Measurements from ENCODE around the gene TRDMT1.

The TRDMT1 gene

DNA sequence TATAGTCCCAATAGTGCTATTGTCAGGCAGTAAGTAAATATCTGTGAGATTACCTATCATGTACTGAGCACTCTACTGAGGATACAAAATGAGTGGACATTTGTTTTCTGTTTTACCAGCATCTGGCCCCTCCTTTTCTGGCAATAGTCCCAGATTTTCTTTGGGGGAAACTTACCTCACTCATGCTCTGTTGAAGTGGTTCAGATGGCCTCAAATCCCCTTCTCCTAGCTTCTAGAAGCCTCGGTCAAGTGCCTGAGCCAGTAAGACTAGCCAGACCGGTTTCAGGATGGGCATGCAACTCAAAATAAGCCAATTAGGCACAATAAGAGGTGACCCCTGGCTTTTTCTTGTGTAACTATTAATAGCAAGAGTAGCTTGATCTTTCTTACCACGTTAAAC is 19.7 kb downstream of the TRDMT1 start:
- no peak overlapping the region for H2BK5ac ChIP-seq (ENCODE audit: low read depth, low read length, poor library complexity, severe bottlenecking)
- H3K23ac ChIP-seq (ENCODE audit: low read length in 2 of 2), result no peak overlapping the region
- no peak overlapping the region for H4K91ac ChIP-seq (ENCODE audit: low read length)
- H3K36me3 ChIP-seq (ENCODE audit: control insufficient read depth in 1 of 2, insufficient read depth in 2 of 2, low read depth in 1 of 2, low read length in 2 of 2), result no peaks in the 10 kb centered on the region
- no peak overlapping the region for H3K4me3 ChIP-seq (ENCODE audit: insufficient read depth in 1 of 2, low read depth in 1 of 2, low read length in 2 of 2)
- no peak overlapping the region for H3K18ac ChIP-seq (ENCODE audit: low read depth in 1 of 2, low read length in 2 of 2)
- H3K27me3 ChIP-seq (ENCODE audit: control insufficient read depth in 1 of 2, insufficient read depth in 1 of 2, low read length in 2 of 2), result no peaks in the 10 kb centered on the region
- H4K8ac ChIP-seq (ENCODE audit: low read length), result no peak overlapping the region
- no peaks in the 10 kb centered on the region for H3K9me3 ChIP-seq (ENCODE audit: control insufficient read depth, low read length)
- WGBS, result 67% methylated on average over 2 of the region's 3 CpGs
- H3K9ac ChIP-seq (ENCODE audit: low read length), result no peak overlapping the region
- H2BK12ac ChIP-seq (ENCODE audit: low read length in 2 of 2), result no peak overlapping the region
- H3K27ac ChIP-seq (ENCODE audit: low read length, poor library complexity, severe bottlenecking), result no peak overlapping the region
- no peak overlapping the region for H3K4me2 ChIP-seq (ENCODE audit: low read length, poor library complexity, severe bottlenecking)
- H3K4me1 ChIP-seq (ENCODE audit: control insufficient read depth, insufficient read depth, low read depth, low read length), result peaks cover 2% of the 10 kb centered on the region
- H3K14ac ChIP-seq (ENCODE audit: low read length in 2 of 2), result no peak overlapping the region
- peak; percentile 42 for DNase-seq
- H3K4ac ChIP-seq (ENCODE audit: low read depth in 1 of 2, low read length in 2 of 2), result no peak overlapping the region
- H2AK5ac ChIP-seq (ENCODE audit: low read length, severe bottlenecking), result no peak overlapping the region
- H2AFZ ChIP-seq (ENCODE audit: low read depth, low read length), result no peak overlapping the region
- no peak overlapping the region for H2BK120ac ChIP-seq (ENCODE audit: low read depth, low read length)
- peaks cover 7% of the 10 kb centered on the region for H3K79me1 ChIP-seq (replicated peaks; ENCODE audit: low read length, poor library complexity, severe bottlenecking)
- no peak overlapping the region for H2BK15ac ChIP-seq (ENCODE audit: low read depth, poor library complexity, severe bottlenecking)

DNA sequence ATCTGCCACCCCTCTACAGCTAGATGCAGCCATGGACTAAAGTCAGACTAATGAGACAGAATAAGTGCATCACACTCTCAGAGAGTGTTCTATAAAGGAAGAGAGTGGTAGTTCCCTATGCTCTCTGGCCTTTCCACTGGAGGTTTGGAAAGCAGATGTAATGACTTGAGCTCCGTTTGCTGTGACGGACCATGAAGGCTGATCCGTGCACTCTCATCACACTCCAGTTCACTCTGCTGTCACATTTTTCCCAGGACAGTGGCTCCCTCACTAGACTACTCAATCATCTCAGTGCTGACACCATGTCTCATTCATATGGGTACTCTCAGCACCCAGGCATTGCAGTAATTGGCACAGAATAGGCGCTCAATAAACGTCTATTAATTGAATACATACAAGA is 20.4 kb downstream of the TRDMT1 start:
- H4K8ac ChIP-seq (ENCODE audit: low read length), result peak overlapping the region; percentile 82
- H3K27ac ChIP-seq (ENCODE audit: low read length, poor library complexity, severe bottlenecking), result no peak overlapping the region
- H2AFZ ChIP-seq (ENCODE audit: low read depth, low read length), result no peak overlapping the region
- H3K27me3 ChIP-seq (ENCODE audit: control insufficient read depth in 1 of 2, insufficient read depth in 1 of 2, low read length in 2 of 2), result no peaks in the 10 kb centered on the region
- WGBS, result 91% methylated on average over 3 of the region's 5 CpGs
- peak overlapping the region in 1 of 2 experiments; percentile 23 for H2BK12ac ChIP-seq (ENCODE audit: low read length in 2 of 2)
- H2AK5ac ChIP-seq (ENCODE audit: low read length, severe bottlenecking), result no peak overlapping the region
- H3K4me1 ChIP-seq (ENCODE audit: control insufficient read depth, insufficient read depth, low read depth, low read length), result peaks cover 2% of the 10 kb centered on the region
- no peak overlapping the region for H2BK120ac ChIP-seq (ENCODE audit: low read depth, low read length)
- no peak overlapping the region for H2BK5ac ChIP-seq (ENCODE audit: low read depth, low read length, poor library complexity, severe bottlenecking)
- no peak overlapping the region for H3K9ac ChIP-seq (ENCODE audit: low read length)
- H3K14ac ChIP-seq (ENCODE audit: low read length in 2 of 2), result no peak overlapping the region
- H3K23ac ChIP-seq (ENCODE audit: low read length in 2 of 2), result no peak overlapping the region
- H3K18ac ChIP-seq (ENCODE audit: low read depth in 1 of 2, low read length in 2 of 2), result peak overlapping the region in 1 of 2 experiments; percentile 43
- H3K4me3 ChIP-seq (ENCODE audit: insufficient read depth in 1 of 2, low read depth in 1 of 2, low read length in 2 of 2), result no peak overlapping the region
- H3K4me2 ChIP-seq (ENCODE audit: low read length, poor library complexity, severe bottlenecking), result no peak overlapping the region
- H3K79me1 ChIP-seq (replicated peaks; ENCODE audit: low read length, poor library complexity, severe bottlenecking), result peaks cover 7% of the 10 kb centered on the region
- no peak for DNase-seq
- H3K9me3 ChIP-seq (ENCODE audit: control insufficient read depth, low read length), result no peaks in the 10 kb centered on the region
- no peak overlapping the region for H2BK15ac ChIP-seq (ENCODE audit: low read depth, poor library complexity, severe bottlenecking)
- no peak overlapping the region for H3K4ac ChIP-seq (ENCODE audit: low read depth in 1 of 2, low read length in 2 of 2)
- peak overlapping the region; percentile 68 for H4K91ac ChIP-seq (ENCODE audit: low read length)
- H3K36me3 ChIP-seq (ENCODE audit: control insufficient read depth in 1 of 2, insufficient read depth in 2 of 2, low read depth in 1 of 2, low read length in 2 of 2), result no peaks in the 10 kb centered on the region

GRCh38 chr10:17179002-17179401 is 22.5 kb downstream of the TRDMT1 start:
- Histone ChIP-seq H2AFZ (ENCODE audit: low read depth, low read length) (no peak overlapping the region), H3K36me3 (ENCODE audit: control insufficient read depth in 1 of 2, insufficient read depth in 2 of 2, low read depth in 1 of 2, low read length in 2 of 2) (no peaks in the 10 kb centered on the region), H3K27me3 (ENCODE audit: control insufficient read depth in 1 of 2, insufficient read depth in 1 of 2, low read length in 2 of 2) (no peaks in the 10 kb centered on the region), H2BK15ac (ENCODE audit: low read depth, poor library complexity, severe bottlenecking) (no peak overlapping the region), H3K14ac (ENCODE audit: low read length in 2 of 2) (no peak overlapping the region), H3K79me1 (replicated peaks; ENCODE audit: low read length, poor library complexity, severe bottlenecking) (peaks cover 7% of the 10 kb centered on the region), H3K18ac (ENCODE audit: low read depth in 1 of 2, low read length in 2 of 2) (peak overlapping the region in 1 of 2 experiments; percentile 70), H2BK5ac (ENCODE audit: low read depth, low read length, poor library complexity, severe bottlenecking) (no peak overlapping the region), H3K9ac (ENCODE audit: low read length) (no peak overlapping the region), H2AK5ac (ENCODE audit: low read length, severe bottlenecking) (peak overlapping the region; percentile 93), H2BK120ac (ENCODE audit: low read depth, low read length) (no peak overlapping the region), H3K4me1 (ENCODE audit: control insufficient read depth, insufficient read depth, low read depth, low read length) (peaks cover 3% of the 10 kb centered on the region), H3K9me3 (ENCODE audit: control insufficient read depth, low read length) (no peaks in the 10 kb centered on the region), H3K27ac (ENCODE audit: low read length, poor library complexity, severe bottlenecking) (no peak overlapping the region), H3K23ac (ENCODE audit: low read length in 2 of 2) (no peak overlapping the region), H4K91ac (ENCODE audit: low read length) (no peak overlapping the region), H4K8ac (ENCODE audit: low read length) (no peak overlapping the region), H3K4me2 (ENCODE audit: low read length, poor library complexity, severe bottlenecking) (no peak overlapping the region), H3K4ac (ENCODE audit: low read depth in 1 of 2, low read length in 2 of 2) (no peak overlapping the region), H3K4me3 (ENCODE audit: insufficient read depth in 1 of 2, low read depth in 1 of 2, low read length in 2 of 2) (no peak overlapping the region), H2BK12ac (ENCODE audit: low read length in 2 of 2) (no peak overlapping the region)
- WGBS, result 78% methylated on average over 1 of the region's 3 CpGs
- no peak for DNase-seq

DNA sequence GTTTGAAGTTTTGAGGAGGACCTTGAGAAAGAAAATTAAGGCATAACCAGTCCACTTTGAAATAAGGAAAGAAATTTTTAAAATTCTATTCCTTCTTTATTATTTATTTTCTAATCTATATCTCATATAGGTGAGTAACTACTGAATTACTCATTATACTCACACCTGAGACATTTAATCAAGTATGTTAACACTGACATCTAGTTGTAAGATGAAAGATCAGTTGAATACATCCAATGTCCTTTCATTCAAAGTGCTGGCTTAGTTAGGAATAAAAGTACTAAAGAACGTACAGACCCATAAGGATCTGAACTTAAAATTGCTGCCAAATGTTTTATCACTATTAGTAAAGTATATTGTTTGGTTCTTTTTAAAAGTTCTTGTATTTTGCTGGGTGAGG is 23.5 kb downstream of the TRDMT1 start:
- no peak overlapping the region for H3K18ac ChIP-seq (ENCODE audit: low read depth in 1 of 2, low read length in 2 of 2)
- no peak overlapping the region for H2AFZ ChIP-seq (ENCODE audit: low read depth, low read length)
- H3K14ac ChIP-seq (ENCODE audit: low read length in 2 of 2), result no peak overlapping the region
- H2AK5ac ChIP-seq (ENCODE audit: low read length, severe bottlenecking), result no peak overlapping the region
- peaks cover 7% of the 10 kb centered on the region for H3K79me1 ChIP-seq (replicated peaks; ENCODE audit: low read length, poor library complexity, severe bottlenecking)
- no peak overlapping the region for H3K4ac ChIP-seq (ENCODE audit: low read depth in 1 of 2, low read length in 2 of 2)
- H3K4me1 ChIP-seq (ENCODE audit: control insufficient read depth, insufficient read depth, low read depth, low read length), result peaks cover 3% of the 10 kb centered on the region
- H4K91ac ChIP-seq (ENCODE audit: low read length), result no peak overlapping the region
- no peak overlapping the region for H3K4me2 ChIP-seq (ENCODE audit: low read length, poor library complexity, severe bottlenecking)
- no peak overlapping the region for H3K27ac ChIP-seq (ENCODE audit: low read length, poor library complexity, severe bottlenecking)
- no peaks in the 10 kb centered on the region for H3K9me3 ChIP-seq (ENCODE audit: control insufficient read depth, low read length)
- H2BK120ac ChIP-seq (ENCODE audit: low read depth, low read length), result no peak overlapping the region
- 100% methylated on average over 1 of the region's 1 CpG for WGBS
- no peak overlapping the region for H2BK12ac ChIP-seq (ENCODE audit: low read length in 2 of 2)
- H2BK15ac ChIP-seq (ENCODE audit: low read depth, poor library complexity, severe bottlenecking), result no peak overlapping the region
- no peak for DNase-seq
- no peak overlapping the region for H3K23ac ChIP-seq (ENCODE audit: low read length in 2 of 2)
- no peak overlapping the region for H2BK5ac ChIP-seq (ENCODE audit: low read depth, low read length, poor library complexity, severe bottlenecking)
- H4K8ac ChIP-seq (ENCODE audit: low read length), result no peak overlapping the region
- H3K27me3 ChIP-seq (ENCODE audit: control insufficient read depth in 1 of 2, insufficient read depth in 1 of 2, low read length in 2 of 2), result no peaks in the 10 kb centered on the region
- H3K4me3 ChIP-seq (ENCODE audit: insufficient read depth in 1 of 2, low read depth in 1 of 2, low read length in 2 of 2), result no peak overlapping the region
- H3K9ac ChIP-seq (ENCODE audit: low read length), result no peak overlapping the region
- H3K36me3 ChIP-seq (ENCODE audit: control insufficient read depth in 1 of 2, insufficient read depth in 2 of 2, low read depth in 1 of 2, low read length in 2 of 2), result no peaks in the 10 kb centered on the region

Measured in mesenchymal stem cell (in vitro differentiated cells and primary cell).